ENCODE data around the gene TSPAN33. TPM values are rescaled to one million over a fixed set of nuclear protein-coding genes. Genes with fewer than 3 reads are reported as not detected.

TSPAN33 gene
- total and polyA plus RNA-seq, 2 of the 13 experiments (the other 11 are each of a cell fraction or from before 2014, with no cell fraction given), result 15.3 to 16.5 TPM

GRCh38 chr7:129188372-129188891 is 43.9 kb downstream of the TSPAN33 start, which contains the start of gene SMO (continued):
- TF ChIP-seq CREM (IDR thresholded peaks at IDR 0.05) (no peak), CREM (CRISPR knock-in tag; IDR thresholded peaks at IDR 0.05) (no peak), ZNF142 (CRISPR knock-in tag; IDR thresholded peaks at IDR 0.05) (0 out of 2 replicates have a peak, but pooled peaks have one; percentile 37), HNF1A (IDR thresholded peaks at IDR 0.05; ENCODE audit: low read depth) (no peak), HNF1A (CRISPR knock-in tag; IDR thresholded peaks at IDR 0.05; ENCODE audit: borderline replicate concordance) (no peak), CHD4 (IDR thresholded peaks at IDR 0.05; ENCODE audit: borderline replicate concordance, low read length) (no peak), LBX2 (CRISPR knock-in tag; IDR thresholded peaks at IDR 0.05; ENCODE audit: borderline replicate concordance) (0 out of 2 replicates have a peak, but pooled peaks have one; percentile 24), ZNF33A (CRISPR knock-in tag; IDR thresholded peaks at IDR 0.05; ENCODE audit: borderline replicate concordance) (no peak), THAP11 (CRISPR knock-in tag; IDR thresholded peaks at IDR 0.05) (peak; percentile 61), SSRP1 (CRISPR knock-in tag; IDR thresholded peaks at IDR 0.05) (no peak), ZFAT (CRISPR knock-in tag; conservative IDR thresholded peaks at IDR 0.05) (no peak), ZNF362 (CRISPR knock-in tag; IDR thresholded peaks at IDR 0.05; ENCODE audit: borderline replicate concordance) (no peak), IKZF5 (CRISPR knock-in tag; IDR thresholded peaks at IDR 0.05) (peak; percentile 61; the same call in 1 of the 2 replicates)

All from HepG2 (cell line).